NCI-H748 treated with DMSO at 0.1 percent for 48 hours (cell line): ENCODE data around the gene TRIM60.
"Not testable (repeated sequence)": the region's sequence is repeated elsewhere in the genome, so short reads cannot be mapped to it uniquely, and the experiment has no call there.

ENCODE experiments used
- DNase-seq: peaks from one replicate; lab custom pipeline; 2025; lab: John Stamatoyannopoulos, UW

TRIM60 gene

DNA sequence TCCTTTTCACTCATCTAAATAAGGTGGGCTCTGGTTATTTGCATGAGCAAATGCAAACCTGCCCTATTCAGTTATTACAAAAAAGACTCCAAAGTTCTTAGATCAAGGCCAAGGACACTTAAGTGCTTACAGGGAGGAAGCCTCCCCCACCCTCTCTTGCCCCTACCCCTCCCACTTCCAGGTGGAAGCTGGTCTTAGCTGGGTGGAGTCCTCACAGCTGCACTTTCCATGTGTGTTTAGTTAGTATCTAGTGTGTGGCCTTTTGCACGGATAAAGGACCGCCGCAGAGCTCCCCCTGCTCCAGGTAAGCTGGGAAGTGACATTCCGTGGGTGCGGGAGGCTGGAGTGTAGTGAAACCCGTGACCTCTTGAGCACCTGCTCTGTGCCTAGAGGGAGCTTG is 21.8 kb downstream of the TRIM60 start, which contains the start of gene TRIM75:
Gene TRIM75, plus strand, starts transcription at position 222 of the 400 bp plus-strand sequence. CDS start 5,282 bp downstream, outside the sequence.
- no peak for DNase-seq

DNA sequence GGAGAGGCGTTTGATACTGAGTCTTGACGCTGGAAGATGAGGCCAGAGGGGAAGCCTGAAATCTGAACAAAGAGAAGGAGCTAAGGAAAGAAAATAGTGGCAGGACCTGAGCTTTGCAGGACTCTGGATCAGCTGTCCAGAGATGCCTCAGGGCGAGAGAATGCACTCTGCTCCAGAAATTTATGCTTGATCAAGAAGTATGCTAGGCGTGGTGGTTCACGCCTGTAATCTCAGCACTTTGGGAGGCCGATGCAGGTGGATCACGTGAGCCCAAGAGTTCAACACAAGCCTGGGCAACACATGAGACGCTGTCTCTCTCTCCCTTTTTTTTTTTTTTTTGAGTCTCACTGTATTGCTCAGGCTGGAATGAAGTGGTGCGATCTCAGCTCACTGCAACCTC is 23.8 kb downstream of the TRIM60 start:
- DNase-seq: no peak

DNA sequence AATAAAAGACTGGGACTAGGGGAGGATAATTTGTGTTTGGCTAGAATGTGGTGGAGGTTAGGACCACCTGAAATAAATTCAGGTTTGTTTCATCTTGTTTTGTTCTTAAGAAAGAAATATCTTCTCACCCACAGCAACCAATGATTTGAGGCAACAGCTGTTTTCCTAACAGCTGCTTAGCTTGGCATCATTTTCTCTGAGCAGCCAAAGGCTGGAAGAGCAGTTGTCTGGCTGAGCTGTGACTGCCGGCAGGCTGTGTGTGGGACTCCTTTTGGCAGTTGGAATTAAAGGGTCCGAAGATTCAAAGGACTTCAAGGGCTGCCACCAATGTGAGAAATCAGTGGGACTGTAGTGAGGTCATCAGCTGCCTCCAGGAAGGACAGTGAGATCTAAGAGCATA is 26.9 kb downstream of the TRIM60 start:
- no peak for DNase-seq

DNA sequence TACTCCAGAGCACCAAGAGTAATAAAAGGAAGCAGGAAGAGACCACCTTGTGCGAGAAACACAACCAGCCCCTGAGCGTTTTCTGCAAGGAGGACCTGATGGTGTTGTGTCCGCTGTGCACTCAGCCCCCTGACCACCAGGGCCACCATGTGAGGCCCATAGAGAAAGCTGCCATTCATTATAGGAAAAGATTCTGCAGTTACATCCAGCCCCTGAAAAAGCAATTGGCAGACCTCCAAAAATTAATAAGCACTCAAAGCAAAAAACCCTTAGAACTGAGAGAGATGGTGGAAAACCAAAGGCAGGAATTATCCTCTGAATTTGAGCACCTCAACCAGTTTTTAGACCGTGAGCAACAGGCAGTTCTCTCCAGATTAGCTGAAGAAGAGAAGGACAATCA is 27.6 kb downstream of the TRIM60 start:
- DNase-seq: no peak

DNA sequence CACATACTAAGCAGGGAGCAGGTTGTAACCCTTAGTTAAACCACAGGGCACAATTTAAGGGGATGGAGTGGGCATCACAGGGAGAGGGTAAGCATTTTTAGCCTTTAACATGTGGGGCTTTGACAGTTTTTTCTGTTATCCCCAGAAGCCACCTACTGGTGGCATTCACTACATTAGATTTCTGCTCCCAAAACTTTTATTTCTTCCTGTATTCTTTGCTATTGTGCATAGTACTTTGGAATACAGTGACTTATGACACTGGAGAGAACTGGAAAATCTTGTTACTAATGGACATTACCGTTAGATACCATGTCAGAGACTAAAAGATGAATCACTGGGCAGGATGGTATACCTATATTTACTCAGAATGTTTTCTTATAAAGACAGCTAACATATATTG is 29.1 kb downstream of the TRIM60 start:
- DNase-seq: no peak

DNA sequence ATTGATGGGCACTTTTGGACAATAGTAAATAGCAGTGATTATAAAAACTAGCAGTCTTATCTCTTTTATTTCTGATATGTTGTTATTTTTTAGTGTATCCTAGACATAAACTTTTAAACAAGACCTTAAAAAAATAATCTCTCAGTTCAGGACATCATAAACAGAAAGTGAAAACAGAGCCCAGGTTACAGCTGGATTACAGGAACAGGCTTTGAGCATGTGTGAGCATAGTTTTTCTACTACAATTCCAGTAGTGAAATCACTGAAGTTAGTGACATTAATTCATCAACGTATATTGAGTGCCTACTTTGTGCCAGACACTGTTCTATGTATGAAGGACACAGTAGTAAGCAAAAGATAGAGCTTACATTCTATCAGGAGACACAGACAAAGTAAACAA is 38.8 kb downstream of the TRIM60 start:
- no peak for DNase-seq

DNA sequence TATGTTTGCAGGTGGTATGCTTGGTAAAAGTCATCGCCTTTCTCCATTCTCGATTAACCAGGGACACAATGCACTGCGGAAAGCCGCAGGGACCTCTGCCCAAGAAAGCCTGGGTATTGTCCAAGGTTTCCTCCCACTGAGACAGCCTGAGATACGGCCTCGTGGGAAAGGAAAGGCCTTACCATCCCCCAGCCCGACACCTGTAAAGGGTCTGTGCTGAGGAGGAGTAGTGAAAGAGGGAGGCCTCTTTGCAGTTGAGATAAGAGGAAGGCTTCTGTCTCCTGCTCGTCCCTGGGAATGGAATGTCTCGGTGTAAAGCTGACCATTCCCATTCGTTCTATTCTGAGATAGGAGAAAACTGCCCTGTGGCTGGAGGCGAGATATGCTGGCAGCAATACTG is 41.5 kb downstream of the TRIM60 start:
- not testable (repeated sequence) for DNase-seq

DNA sequence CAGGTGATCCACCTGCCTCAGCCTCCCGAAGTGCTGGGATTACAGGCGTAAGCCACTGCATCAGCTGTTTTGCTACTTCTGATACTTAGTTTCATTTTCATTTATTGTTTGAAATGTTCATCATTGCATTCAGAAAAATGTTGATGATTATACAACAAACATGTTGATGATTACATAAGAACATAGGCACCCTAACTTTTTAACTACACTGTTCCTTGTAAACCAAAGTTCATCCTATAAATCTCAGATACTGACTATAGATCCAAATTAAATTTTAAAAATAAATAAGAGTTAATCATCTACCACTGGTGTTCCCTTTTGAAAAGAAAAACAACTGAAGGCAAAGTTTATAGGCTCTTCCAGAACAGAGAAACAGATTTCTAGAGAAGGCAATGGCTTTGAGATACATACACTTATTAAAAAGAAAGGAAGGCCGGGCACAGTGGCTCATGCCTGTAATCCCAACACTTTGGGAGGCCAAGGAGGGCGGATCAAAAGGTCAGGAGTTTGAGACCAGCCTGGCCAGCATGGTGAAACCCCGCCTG is 45.3 kb downstream of the TRIM60 start:
- no peak for DNase-seq

DNA sequence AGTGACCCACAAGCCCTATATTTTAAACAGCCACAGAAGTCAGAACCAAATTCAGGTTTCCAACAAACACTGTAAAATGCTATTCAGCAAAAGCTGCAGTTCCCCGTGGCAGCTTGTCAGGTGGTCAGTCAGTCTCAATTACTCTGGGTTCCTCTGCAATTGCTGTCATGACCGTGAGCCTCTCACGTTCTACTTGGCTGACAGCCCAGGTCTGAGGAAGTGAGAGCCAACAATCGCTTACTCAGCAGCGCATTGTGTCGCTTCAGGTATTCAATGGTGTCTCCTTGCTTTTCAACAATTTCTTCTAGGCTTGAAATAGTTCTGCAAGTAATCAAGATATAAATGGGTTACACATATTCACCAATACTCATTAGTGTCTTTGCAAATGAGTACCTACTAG is 47.7 kb downstream of the TRIM60 start:
- peak; percentile 35 for DNase-seq

DNA sequence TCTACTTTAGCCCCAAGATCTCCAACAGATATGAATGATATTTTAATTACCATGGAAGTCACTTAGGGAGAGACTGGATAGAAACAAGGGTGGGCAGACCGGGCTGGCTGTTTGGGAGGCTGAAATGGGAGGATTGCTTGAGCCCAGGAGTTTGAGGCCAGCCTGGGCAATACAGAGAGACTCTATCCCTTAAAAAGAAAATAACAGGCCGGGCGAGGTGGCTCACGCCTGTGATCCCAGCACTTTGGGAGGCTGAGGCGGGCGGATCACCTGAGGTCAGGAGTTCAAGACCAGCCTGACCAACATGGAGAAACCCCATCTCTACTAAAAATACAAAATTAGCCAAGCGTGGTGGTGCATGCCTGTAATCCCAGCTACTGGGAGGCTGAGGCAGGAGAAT is 53.0 kb downstream of the TRIM60 start:
- DNase-seq: not testable (repeated sequence)

DNA sequence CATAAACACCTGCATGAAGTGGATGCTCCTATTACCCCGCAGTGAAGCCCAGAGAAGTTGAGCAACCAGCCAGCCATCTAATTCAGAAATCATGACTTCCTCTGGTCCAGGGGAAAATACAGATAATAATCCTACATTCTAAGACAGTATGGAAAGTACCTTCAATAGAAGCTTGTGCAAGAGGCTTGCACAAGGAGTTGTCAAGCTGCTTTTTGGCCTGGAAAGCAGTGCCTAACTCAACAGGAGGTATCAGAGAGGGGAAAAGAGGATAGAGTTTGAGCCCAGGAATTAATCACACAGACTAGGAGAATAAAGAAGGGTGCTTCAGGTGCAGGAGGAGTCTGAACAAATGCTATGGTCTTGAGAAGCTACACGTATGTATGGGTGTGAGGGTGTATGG is 54.1 kb downstream of the TRIM60 start:
- DNase-seq: no peak

DNA sequence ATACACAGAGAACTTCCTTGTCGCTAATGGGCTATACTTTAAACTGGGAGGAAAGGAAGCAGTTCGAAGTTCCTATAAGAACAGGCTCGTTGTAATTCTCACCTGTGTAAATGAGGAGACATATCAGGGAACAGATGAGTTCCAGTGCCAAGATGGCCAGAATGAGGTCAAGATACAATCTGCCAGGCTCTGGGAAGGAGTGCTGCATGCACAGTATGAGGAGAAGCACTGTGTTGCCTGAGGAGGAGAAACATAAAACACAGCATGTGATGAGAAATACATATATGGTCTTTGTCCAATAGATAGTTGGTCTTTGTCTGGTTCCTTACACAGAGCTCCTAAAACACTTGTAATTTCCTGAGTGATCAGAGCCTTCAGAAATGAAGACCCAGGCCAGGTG is 56.6 kb downstream of the TRIM60 start:
- DNase-seq: no peak
